ENCODE data around the gene SKI.

DNA sequence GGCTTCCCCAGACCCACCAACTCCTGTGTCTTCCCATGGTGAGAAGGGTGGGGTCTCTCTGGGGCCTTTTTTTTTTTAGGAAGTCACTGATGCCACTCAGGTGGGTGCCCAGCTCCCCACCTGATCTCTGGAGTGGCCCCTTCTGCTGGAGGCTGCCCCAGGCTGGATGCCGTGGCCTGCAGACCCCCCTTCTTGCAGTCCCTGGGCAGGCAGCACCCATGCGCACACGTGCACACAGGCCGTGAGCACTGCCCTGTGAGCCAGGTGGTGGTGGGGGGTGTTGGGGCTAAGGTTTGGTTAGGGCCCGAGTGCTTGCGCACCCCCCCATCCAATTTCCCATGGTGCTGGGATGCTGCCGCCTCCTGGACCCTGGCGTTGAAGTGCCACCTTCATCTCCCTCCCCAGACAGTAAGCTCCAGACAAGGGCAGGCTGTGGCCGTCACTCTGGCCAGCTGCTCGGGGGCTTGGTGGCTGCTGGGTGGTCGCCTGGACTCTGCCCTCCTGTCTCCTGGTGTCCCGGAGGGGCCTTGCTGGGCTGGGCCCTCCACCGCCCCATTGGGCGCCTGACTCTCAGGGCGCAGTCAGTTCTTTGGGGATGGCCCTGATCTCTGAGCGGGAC lies 50.6 kb downstream of the SKI start:
- TF ChIP-seq, protein P1, sequence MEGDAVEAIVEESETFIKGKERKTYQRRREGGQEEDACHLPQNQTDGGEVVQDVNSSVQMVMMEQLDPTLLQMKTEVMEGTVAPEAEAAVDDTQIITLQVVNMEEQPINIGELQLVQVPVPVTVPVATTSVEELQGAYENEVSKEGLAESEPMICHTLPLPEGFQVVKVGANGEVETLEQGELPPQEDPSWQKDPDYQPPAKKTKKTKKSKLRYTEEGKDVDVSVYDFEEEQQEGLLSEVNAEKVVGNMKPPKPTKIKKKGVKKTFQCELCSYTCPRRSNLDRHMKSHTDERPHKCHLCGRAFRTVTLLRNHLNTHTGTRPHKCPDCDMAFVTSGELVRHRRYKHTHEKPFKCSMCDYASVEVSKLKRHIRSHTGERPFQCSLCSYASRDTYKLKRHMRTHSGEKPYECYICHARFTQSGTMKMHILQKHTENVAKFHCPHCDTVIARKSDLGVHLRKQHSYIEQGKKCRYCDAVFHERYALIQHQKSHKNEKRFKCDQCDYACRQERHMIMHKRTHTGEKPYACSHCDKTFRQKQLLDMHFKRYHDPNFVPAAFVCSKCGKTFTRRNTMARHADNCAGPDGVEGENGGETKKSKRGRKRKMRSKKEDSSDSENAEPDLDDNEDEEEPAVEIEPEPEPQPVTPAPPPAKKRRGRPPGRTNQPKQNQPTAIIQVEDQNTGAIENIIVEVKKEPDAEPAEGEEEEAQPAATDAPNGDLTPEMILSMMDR (IDR thresholded peaks at IDR 0.05): no peak
- TF ChIP-seq POLR2A (IDR thresholded peaks at IDR 0.05) (no peak), POLR2AphosphoS5 (IDR thresholded peaks at IDR 0.05; ENCODE audit: insufficient read depth in 1 of 2, low read depth in 1 of 2) (no peak)
